IPS-15b (cell line): ENCODE measurements around the gene PLIN4.

Source experiments
- H3K27me3 ChIP-seq: one replicate; pipeline ENCODE4 v1.6.1; 2013; ENCODE audit warnings: low read length; ENCODE audit not compliant: control insufficient read depth, insufficient read depth
- H3K36me3 ChIP-seq: one replicate; pipeline ENCODE4 v1.6.1; 2013; ENCODE audit warnings: low read length; ENCODE audit not compliant: control insufficient read depth, insufficient read depth
- H3K4me1 ChIP-seq: one replicate; pipeline ENCODE4 v1.6.1; 2013; ENCODE audit warnings: mild to moderate bottlenecking, low read length; ENCODE audit not compliant: control insufficient read depth, insufficient read depth
- H3K4me3 ChIP-seq: one replicate; pipeline ENCODE4 v1.5.1; 2013; ENCODE audit warnings: low read depth, low read length
- H3K9ac ChIP-seq: one replicate; pipeline ENCODE4 v1.6.1; 2013; ENCODE audit warnings: low read depth, mild to moderate bottlenecking, low read length
- H3K9me3 ChIP-seq: one replicate; pipeline ENCODE4 v1.6.1; 2013; ENCODE audit warnings: mild to moderate bottlenecking, low read length; ENCODE audit not compliant: control insufficient read depth, insufficient read depth

Gene PLIN4

DNA sequence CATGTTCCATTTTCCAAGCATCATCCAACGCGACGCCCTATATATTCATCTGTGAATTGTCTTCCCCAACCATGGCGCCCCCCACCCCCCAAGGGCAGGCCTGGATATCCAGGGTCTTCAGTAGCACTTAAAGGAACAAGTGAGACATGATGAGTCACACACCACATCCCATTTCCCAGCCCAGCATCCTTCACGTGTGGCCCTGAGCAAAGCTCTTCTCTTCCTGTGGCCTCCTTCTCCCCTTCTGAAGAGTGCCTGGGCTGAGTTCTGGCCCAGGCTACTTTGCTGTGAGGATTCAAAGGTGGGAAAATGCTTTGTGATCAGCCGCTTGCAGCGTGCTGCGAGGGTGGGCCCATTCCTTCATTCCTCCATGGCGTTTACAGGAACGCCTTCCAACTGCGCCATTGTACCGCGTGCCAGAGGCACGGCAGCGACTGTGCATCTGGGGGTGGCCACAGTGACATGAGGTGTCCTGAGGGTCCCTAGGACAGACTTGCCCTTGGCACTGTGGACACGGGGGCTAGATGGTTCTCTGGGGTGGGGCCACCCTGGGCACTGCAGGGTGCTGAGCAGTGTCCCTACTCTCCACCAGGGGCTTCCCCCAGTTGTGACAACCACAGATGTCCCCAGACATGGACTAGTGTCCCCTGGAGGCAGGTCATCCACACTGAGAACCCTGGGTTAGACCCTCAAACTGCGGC lies 11.7 kb downstream of the PLIN4 start:
- H3K27me3 ChIP-seq = peaks cover 7% of the 10 kb centered on the region
- no peak overlapping the region for H3K9ac ChIP-seq
- peaks cover 33% of the 10 kb centered on the region for H3K36me3 ChIP-seq
- H3K9me3 ChIP-seq = no peaks in the 10 kb centered on the region
- no peaks in the 10 kb centered on the region for H3K4me1 ChIP-seq
- H3K4me3 ChIP-seq = no peak overlapping the region

GRCh38 chr19:4505570-4506448 lies 12.5 kb downstream of the PLIN4 start:
- peaks cover 41% of the 10 kb centered on the region for H3K36me3 ChIP-seq
- H3K9me3 ChIP-seq = no peaks in the 10 kb centered on the region
- H3K9ac ChIP-seq = no peak overlapping the region
- no peaks in the 10 kb centered on the region for H3K4me1 ChIP-seq
- H3K27me3 ChIP-seq = peaks cover 1% of the 10 kb centered on the region
- H3K4me3 ChIP-seq = no peak overlapping the region

DNA sequence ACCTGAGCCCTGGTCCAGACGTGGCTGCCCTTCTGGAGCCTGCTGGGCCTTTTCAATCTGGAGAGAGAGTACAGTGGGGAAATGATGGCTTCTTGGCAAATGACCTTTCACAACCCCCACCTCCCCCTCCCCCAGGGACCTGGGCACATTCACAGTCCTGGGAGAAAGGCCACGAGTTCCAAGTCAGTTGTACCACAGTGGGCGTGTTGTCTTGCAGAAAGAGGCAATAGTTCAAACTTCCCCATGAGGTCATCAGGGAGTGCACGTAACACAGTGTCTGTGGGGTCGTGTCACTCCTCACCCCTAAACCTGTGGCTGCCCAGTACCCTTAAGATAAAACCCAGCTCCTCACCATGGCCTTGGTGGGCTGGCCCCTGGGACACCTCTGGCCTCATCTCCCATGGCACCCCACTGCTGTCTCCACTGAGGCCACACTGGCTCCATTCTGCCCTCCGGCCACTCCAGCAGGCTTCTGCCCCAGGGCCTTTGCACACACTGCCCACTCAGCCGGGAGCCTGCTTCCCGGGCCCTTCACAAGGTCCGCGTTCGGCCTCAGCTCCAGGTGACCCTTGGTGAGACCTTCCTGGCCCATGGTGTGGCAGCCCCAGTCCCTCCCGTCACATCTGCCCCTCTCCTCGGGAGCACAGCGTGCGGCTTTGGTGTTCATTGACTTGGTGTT lies 13.3 kb downstream of the PLIN4 start:
- no peaks in the 10 kb centered on the region for H3K4me1 ChIP-seq
- H3K9ac ChIP-seq = no peak overlapping the region
- no peak overlapping the region for H3K4me3 ChIP-seq
- H3K36me3 ChIP-seq = peaks cover 44% of the 10 kb centered on the region
- H3K27me3 ChIP-seq = no peaks in the 10 kb centered on the region
- no peaks in the 10 kb centered on the region for H3K9me3 ChIP-seq

- no peaks in the 10 kb centered on the region for H3K4me1 ChIP-seq
- H3K9ac ChIP-seq = no peak overlapping the region
- peaks cover 46% of the 10 kb centered on the region for H3K36me3 ChIP-seq
- H3K9me3 ChIP-seq = no peaks in the 10 kb centered on the region
- no peak overlapping the region for H3K4me3 ChIP-seq
- no peaks in the 10 kb centered on the region for H3K27me3 ChIP-seq
These were observed 14.0 kb downstream of the PLIN4 start for GRCh38 chr19:4504297-4504701.

DNA sequence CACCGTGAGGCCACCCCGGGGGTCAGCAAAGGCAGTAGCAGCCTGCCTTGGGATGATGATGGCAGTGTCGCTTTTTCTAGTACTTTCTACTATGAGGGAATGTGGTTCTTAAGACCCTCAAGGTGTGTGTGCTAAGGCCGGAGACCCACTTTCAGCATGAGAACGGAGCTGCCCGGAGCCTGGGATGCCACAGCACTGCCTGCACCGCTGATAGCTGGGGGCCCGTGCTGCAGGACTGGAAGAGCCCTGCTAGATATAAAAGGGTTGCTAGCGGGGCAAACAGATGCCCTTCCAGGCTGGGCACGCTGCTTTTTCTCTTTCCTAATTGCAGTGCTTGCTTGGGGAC lies 14.5 kb downstream of the PLIN4 start:
- Histone ChIP-seq H3K4me3 (no peak overlapping the region), H3K9ac (no peak overlapping the region), H3K27me3 (no peaks in the 10 kb centered on the region), H3K4me1 (no peaks in the 10 kb centered on the region), H3K9me3 (no peaks in the 10 kb centered on the region), H3K36me3 (peaks cover 46% of the 10 kb centered on the region)

- no peaks in the 10 kb centered on the region for H3K4me1 ChIP-seq
- no peaks in the 10 kb centered on the region for H3K9me3 ChIP-seq
- H3K36me3 ChIP-seq = peaks cover 51% of the 10 kb centered on the region
- H3K27me3 ChIP-seq = no peaks in the 10 kb centered on the region
- no peak overlapping the region for H3K9ac ChIP-seq
- H3K4me3 ChIP-seq = no peak overlapping the region
These were observed 15.0 kb downstream of the PLIN4 start for GRCh38 chr19:4503132-4503824.

- Histone ChIP-seq H3K27me3 (no peaks in the 10 kb centered on the region), H3K4me1 (no peaks in the 10 kb centered on the region), H3K9ac (no peak overlapping the region), H3K36me3 (peaks cover 59% of the 10 kb centered on the region), H3K9me3 (no peaks in the 10 kb centered on the region), H3K4me3 (no peak overlapping the region)
These were observed 15.8 kb downstream of the PLIN4 start for GRCh38 chr19:4502282-4503131.

DNA sequence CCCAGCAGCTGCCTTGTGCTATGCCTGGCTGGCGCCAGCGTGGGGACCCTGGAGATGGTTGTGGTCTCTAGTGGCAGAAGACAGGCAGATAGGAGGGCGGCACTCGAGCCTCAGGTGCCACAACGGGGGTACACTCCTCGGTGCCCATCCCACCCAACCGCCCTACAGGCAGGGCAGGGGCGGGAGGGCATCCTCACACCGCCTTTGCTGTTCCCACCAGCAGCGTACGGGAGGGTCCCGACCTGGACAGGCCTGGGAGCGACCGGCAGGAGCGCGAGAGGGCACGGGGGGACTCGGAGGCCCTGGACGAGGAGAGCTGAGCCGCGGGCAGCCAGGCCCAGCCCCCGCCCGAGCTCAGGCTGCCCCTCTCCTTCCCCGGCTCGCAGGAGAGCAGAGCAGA lies 16.6 kb downstream of the PLIN4 start:
- peaks cover 62% of the 10 kb centered on the region for H3K36me3 ChIP-seq
- no peaks in the 10 kb centered on the region for H3K4me1 ChIP-seq
- H3K27me3 ChIP-seq = no peaks in the 10 kb centered on the region
- H3K9ac ChIP-seq = no peak overlapping the region
- H3K9me3 ChIP-seq = no peaks in the 10 kb centered on the region
- H3K4me3 ChIP-seq = no peak overlapping the region

- no peaks in the 10 kb centered on the region for H3K4me1 ChIP-seq
- H3K9ac ChIP-seq = no peak overlapping the region
- peaks cover 67% of the 10 kb centered on the region for H3K36me3 ChIP-seq
These were observed 17.3 kb downstream of the PLIN4 start for GRCh38 chr19:4500841-4501591.

GRCh38 chr19:4499855-4500254 lies 18.4 kb downstream of the PLIN4 start:
- Histone ChIP-seq H3K4me1 (no peaks in the 10 kb centered on the region), H3K4me3 (no peak overlapping the region), H3K27me3 (no peaks in the 10 kb centered on the region), H3K9ac (no peak overlapping the region), H3K9me3 (no peaks in the 10 kb centered on the region), H3K36me3 (peaks cover 66% of the 10 kb centered on the region)

More at GRCh38 chr19:4500841-4501591, 17.3 kb downstream of the PLIN4 start:
- no peaks in the 10 kb centered on the region for H3K9me3 ChIP-seq
- no peak overlapping the region for H3K4me3 ChIP-seq
- no peaks in the 10 kb centered on the region for H3K27me3 ChIP-seq
